Kidney epithelial cell (primary cell): ENCODE measurements around the gene POU3F1. TPM values are rescaled to one million over a fixed set of nuclear protein-coding genes. Genes with fewer than 3 reads are reported as not detected.

ENCODE experiments used
- DNase-seq: peaks from one replicate; pipeline ENCODE4 v3.0.0-alpha.2; 2010; ENCODE audit warnings: low read depth
- H3K27me3 ChIP-seq: 2 replicates; pipeline ENCODE4 v1.6.0; 2011; ENCODE audit warnings: low read length; ENCODE audit not compliant: control insufficient read depth, insufficient read depth
- H3K36me3 ChIP-seq: 2 replicates; pipeline ENCODE4 v1.5.1; 2011; ENCODE audit warnings: low read length; ENCODE audit not compliant: control insufficient read depth, insufficient read depth
- H3K4me3 ChIP-seq: 2 replicates; pipeline ENCODE4 v1.5.1; 2011; ENCODE audit warnings: low read depth, mild to moderate bottlenecking, control low read depth, low read length
- total RNA-seq: library from RNA; depleted of rRNA; stranded (reverse); fragments of >200 nt; gene quantifications from 2 replicates; pipeline ENCODE4 v1.2.3, GENCODE V29; 2015
- TF ChIP-seq, protein P1 (sequence below): IDR thresholded peaks from 2 replicates; pipeline ENCODE4 v1.5.1; 2011; ENCODE audit warnings: mild to moderate bottlenecking, moderate library complexity, low read length, control low read depth, inconsistent platforms; ENCODE audit not compliant: insufficient read depth, poor library complexity, severe bottlenecking

Gene POU3F1
- total RNA-seq, 1 donor from 2014 or later, result 0.08 TPM

DNA sequence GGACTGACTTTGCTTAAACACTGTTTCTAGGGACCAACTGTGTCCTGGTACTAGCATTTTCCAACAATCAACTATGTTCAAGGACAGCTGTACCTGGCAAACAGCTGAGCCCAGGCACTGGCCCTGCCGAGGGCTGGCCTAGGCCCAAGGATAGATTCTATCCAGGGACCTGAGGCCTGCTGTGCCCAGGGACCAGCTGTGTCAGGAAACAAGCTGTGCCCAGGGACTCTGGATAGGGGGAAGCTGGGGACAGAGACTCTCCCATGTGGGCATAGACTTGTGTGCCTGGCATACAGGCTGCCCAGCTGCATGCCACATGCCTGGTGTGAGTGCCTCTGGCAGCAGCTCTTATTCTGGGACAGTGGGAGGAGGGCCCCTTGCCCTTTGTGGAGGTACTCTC, 38.1 kb upstream of the POU3F1 start:
- no peak for DNase-seq
- TF ChIP-seq, protein P1, sequence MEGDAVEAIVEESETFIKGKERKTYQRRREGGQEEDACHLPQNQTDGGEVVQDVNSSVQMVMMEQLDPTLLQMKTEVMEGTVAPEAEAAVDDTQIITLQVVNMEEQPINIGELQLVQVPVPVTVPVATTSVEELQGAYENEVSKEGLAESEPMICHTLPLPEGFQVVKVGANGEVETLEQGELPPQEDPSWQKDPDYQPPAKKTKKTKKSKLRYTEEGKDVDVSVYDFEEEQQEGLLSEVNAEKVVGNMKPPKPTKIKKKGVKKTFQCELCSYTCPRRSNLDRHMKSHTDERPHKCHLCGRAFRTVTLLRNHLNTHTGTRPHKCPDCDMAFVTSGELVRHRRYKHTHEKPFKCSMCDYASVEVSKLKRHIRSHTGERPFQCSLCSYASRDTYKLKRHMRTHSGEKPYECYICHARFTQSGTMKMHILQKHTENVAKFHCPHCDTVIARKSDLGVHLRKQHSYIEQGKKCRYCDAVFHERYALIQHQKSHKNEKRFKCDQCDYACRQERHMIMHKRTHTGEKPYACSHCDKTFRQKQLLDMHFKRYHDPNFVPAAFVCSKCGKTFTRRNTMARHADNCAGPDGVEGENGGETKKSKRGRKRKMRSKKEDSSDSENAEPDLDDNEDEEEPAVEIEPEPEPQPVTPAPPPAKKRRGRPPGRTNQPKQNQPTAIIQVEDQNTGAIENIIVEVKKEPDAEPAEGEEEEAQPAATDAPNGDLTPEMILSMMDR, result no peak
- Histone ChIP-seq H3K27me3 (peaks cover 9% of the 10 kb centered on the region), H3K4me3 (no peak overlapping the region), H3K36me3 (no peaks in the 10 kb centered on the region)

DNA sequence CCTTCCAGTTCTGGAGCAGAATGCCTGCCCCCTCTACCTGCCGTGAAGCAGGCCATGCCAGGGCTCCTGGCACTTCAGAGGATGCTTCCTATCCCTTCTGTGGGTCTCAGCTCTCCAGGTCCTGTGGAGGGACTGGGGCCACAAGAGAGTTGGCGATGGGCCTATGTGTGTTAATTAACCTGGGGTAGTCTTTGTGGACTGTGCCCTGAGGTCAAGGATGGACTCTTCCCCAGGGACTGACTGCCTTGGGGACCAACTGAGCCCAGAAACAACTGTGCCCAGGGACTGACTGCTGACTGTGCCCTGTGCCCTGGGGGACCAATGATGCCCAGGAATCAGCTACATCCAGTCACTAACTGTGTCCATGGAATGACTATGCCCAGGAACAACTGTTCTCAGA, 37.5 kb upstream of the POU3F1 start:
- DNase-seq, result no peak
- H3K36me3 ChIP-seq, result no peaks in the 10 kb centered on the region
- TF ChIP-seq, protein P1, result no peak
- peaks cover 9% of the 10 kb centered on the region for H3K27me3 ChIP-seq
- no peak overlapping the region for H3K4me3 ChIP-seq

DNA sequence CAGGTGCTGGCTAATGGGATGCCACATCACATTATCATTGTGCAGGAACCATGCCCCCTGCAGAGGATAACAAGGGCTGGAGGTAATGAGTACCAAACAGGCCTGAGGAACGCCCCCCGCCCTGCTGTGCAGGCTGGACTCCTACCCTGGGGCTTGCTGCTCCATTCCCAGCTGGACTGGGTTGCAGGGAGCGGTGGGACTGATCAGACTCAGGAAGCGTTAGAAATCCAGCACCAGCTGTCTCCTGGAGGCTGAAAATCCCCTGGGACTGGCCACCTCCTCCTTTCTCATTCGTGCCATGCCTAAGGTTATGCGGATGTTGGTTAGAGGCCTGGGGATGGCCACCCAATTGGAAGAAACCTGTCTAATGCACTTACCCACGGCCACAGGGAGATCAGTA, 36.9 kb upstream of the POU3F1 start:
- Histone ChIP-seq H3K36me3 (no peaks in the 10 kb centered on the region), H3K4me3 (no peak overlapping the region), H3K27me3 (peaks cover 9% of the 10 kb centered on the region)
- TF ChIP-seq, protein P1, result no peak
- no peak for DNase-seq

DNA sequence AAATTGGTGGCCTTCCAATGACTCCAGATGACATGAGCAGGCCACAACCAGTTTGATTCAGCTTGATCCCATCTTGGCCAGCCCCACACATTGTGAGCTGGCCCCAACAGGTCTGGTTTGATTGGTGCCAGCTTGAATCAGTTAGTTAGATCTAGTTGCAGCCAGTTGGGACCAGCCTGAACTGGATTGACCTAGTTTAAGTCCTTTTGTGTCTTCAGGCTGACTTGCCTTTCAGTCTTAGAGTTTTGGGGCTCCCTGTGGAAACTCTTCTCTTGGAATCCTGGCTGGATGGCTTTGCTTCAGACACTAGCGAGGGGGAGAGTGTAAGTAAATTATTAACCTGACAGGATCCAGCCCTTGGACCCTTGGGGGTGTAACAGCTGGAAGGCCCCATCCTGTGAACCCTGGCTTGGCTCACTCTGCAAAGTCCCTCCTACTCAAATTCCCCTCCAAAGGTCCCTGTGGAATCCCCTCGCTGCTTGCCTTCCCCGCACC, 36.2 kb upstream of the POU3F1 start:
- Histone ChIP-seq H3K4me3 (no peak overlapping the region), H3K36me3 (no peaks in the 10 kb centered on the region), H3K27me3 (peaks cover 9% of the 10 kb centered on the region)
- TF ChIP-seq, protein P1, result no peak
- DNase-seq, result no peak

DNA sequence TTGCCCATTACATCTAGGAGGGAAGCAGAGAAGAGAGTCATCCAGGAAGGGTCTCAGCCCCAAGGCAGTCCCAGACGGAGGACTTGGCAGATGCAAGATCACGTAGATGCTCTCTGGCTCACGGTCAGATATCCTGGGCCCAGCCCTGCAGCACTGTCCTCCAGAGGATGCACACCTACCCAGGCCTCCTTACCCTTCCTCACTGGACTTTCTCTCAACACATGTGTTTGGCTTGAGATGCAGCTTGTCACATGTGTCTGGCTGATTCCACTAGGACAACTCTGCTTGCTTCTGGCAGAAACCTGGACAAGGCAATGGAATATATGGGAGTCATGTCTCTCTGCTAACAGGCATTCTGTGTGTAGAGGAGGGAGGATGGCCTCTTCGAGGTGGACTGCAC, 32.4 kb upstream of the POU3F1 start:
- DNase-seq, result no peak
- Histone ChIP-seq H3K36me3 (no peaks in the 10 kb centered on the region), H3K27me3 (peaks cover 11% of the 10 kb centered on the region), H3K4me3 (no peak overlapping the region)
- TF ChIP-seq, protein P1, result no peak

DNA sequence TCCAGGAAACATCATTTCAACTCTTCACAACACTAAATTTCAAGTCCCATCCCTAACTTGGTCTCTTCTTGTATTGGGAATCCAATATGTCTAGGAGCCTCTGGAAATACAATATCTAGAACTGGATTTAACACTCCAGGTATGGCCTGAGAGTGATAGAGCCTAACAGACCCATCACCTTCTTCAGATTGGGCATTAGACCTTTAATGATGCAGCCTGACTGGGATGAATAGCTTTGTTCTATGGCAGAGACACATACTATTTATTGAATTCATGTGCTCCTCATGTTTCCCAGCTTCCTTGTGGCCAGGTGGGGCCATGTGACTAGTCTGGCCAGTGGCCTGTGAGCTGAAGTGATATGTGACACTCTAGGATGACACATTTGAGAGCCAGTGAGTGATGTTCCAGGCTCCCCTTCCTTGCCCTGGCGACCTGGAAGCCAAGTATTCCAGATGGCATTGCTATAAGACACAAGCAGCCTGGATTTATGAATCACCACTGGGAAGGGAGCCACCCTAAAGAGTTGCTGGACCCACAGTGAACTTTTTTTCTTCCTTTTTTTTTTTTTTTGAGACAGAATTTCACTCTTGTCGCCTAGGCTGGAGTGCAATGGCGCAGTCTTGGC, 31.0 kb upstream of the POU3F1 start:
- DNase-seq, result no peak
- TF ChIP-seq, protein P1, result no peak
- H3K36me3 ChIP-seq, result no peaks in the 10 kb centered on the region
- peaks cover 22% of the 10 kb centered on the region for H3K27me3 ChIP-seq
- H3K4me3 ChIP-seq, result no peak overlapping the region
